ENCODE results near the gene NOS1AP.

NOS1AP gene

GRCh38 chr1:162224267-162224666, 154.8 kb downstream of the NOS1AP start:
- DNase-seq = no peak

GRCh38 chr1:162228586-162228985, 159.1 kb downstream of the NOS1AP start:
- no peak for DNase-seq

- no peak for DNase-seq
Observed at GRCh38 chr1:162229549-162229948, 160.1 kb downstream of the NOS1AP start.

- DNase-seq = no peak
Observed at GRCh38 chr1:162230096-162230495, 160.6 kb downstream of the NOS1AP start.

GRCh38 chr1:162230517-162230916, 161.0 kb downstream of the NOS1AP start:
- no peak for DNase-seq

- no peak for DNase-seq
Observed at GRCh38 chr1:162232034-162232711, 162.7 kb downstream of the NOS1AP start.

- no peak for DNase-seq
Observed at GRCh38 chr1:162233066-162233465, 163.6 kb downstream of the NOS1AP start.

GRCh38 chr1:162233937-162234336, 164.4 kb downstream of the NOS1AP start:
- no peak for DNase-seq

- DNase-seq = no peak
Observed at GRCh38 chr1:162234571-162234970, 165.1 kb downstream of the NOS1AP start.

- no peak for DNase-seq
Observed at GRCh38 chr1:162235241-162235800, 165.8 kb downstream of the NOS1AP start.

GRCh38 chr1:162236201-162236600, 166.7 kb downstream of the NOS1AP start:
- no peak for DNase-seq

GRCh38 chr1:162236618-162237017, 167.1 kb downstream of the NOS1AP start:
- no peak for DNase-seq

- no peak for DNase-seq
Observed at GRCh38 chr1:162240577-162240976, 171.1 kb downstream of the NOS1AP start.

GRCh38 chr1:162242804-162243203, 173.3 kb downstream of the NOS1AP start:
- DNase-seq = no peak

GRCh38 chr1:162248854-162249535, 179.5 kb downstream of the NOS1AP start:
- no peak for DNase-seq

GRCh38 chr1:162250004-162250730, 180.7 kb downstream of the NOS1AP start:
- no peak for DNase-seq

GRCh38 chr1:162251102-162251501, 181.6 kb downstream of the NOS1AP start:
- DNase-seq = no peak

GRCh38 chr1:162252214-162252613, 182.7 kb downstream of the NOS1AP start:
- DNase-seq = no peak

GRCh38 chr1:162253790-162254189, 184.3 kb downstream of the NOS1AP start:
- DNase-seq = no peak

- no peak for DNase-seq
Observed at GRCh38 chr1:162256287-162256686, 186.8 kb downstream of the NOS1AP start.

GRCh38 chr1:162258394-162258793, 188.9 kb downstream of the NOS1AP start:
- DNase-seq = no peak

- DNase-seq = no peak
Observed at GRCh38 chr1:162259894-162260455, 190.5 kb downstream of the NOS1AP start.

GRCh38 chr1:162264108-162264507, 194.6 kb downstream of the NOS1AP start:
- DNase-seq = no peak
